Fibroblast of skin of scalp (primary cell): ENCODE data around the gene GLI3.
A peak's percentile ranks its signal among the peaks of the same experiment; 100 is the strongest.

Experiments used
- DNase-seq: peaks from one replicate; pipeline ENCODE4 v3.0.0-alpha.2; 2013

GLI3 gene

GRCh38 chr7:41964849-41965745 lies 271.9 kb downstream of the GLI3 start:
- DNase-seq: no peak

- DNase-seq: no peak
These were observed 272.7 kb downstream of the GLI3 start for GRCh38 chr7:41964183-41964753.

GRCh38 chr7:41956705-41957104 lies 280.3 kb downstream of the GLI3 start:
- no peak for DNase-seq

- peak; percentile 99 for DNase-seq
These were observed 280.9 kb downstream of the GLI3 start for GRCh38 chr7:41955893-41956675.

GRCh38 chr7:41955451-41955850 lies 281.6 kb downstream of the GLI3 start:
- no peak for DNase-seq

- no peak for DNase-seq
These were observed 282.0 kb downstream of the GLI3 start for GRCh38 chr7:41954976-41955375.

- no peak for DNase-seq
These were observed 288.5 kb downstream of the GLI3 start for GRCh38 chr7:41948503-41948902.

- peak; percentile 77 for DNase-seq
These were observed 293.9 kb downstream of the GLI3 start for GRCh38 chr7:41943094-41943577.

- DNase-seq: peak; percentile 58
These were observed 294.4 kb downstream of the GLI3 start for GRCh38 chr7:41942468-41943093.

- DNase-seq: peak; percentile 80
These were observed 296.2 kb downstream of the GLI3 start for GRCh38 chr7:41940760-41941343.

GRCh38 chr7:41938371-41938770 lies 298.6 kb downstream of the GLI3 start:
- DNase-seq: no peak

GRCh38 chr7:41933427-41933826 lies 303.6 kb downstream of the GLI3 start:
- DNase-seq: no peak

- DNase-seq: no peak
These were observed 305.8 kb downstream of the GLI3 start for GRCh38 chr7:41931263-41931646.

GRCh38 chr7:41930538-41931262 lies 306.3 kb downstream of the GLI3 start:
- peak; percentile 49 for DNase-seq

- DNase-seq: peak; percentile 41
These were observed 308.2 kb downstream of the GLI3 start for GRCh38 chr7:41928781-41929180.

GRCh38 chr7:41928166-41928565 lies 308.8 kb downstream of the GLI3 start:
- no peak for DNase-seq

GRCh38 chr7:41927380-41927779 lies 309.6 kb downstream of the GLI3 start:
- no peak for DNase-seq

GRCh38 chr7:41925946-41926345 lies 311.1 kb downstream of the GLI3 start:
- DNase-seq: peak; percentile 31

- no peak for DNase-seq
These were observed 312.2 kb downstream of the GLI3 start for GRCh38 chr7:41924796-41925195.

- DNase-seq: no peak
These were observed 314.6 kb downstream of the GLI3 start for GRCh38 chr7:41922373-41922772.

- DNase-seq: peak; percentile 69
These were observed 315.5 kb downstream of the GLI3 start for GRCh38 chr7:41921453-41921981.
